ENCODE data around the gene CYP24A1.

Gene CYP24A1

DNA sequence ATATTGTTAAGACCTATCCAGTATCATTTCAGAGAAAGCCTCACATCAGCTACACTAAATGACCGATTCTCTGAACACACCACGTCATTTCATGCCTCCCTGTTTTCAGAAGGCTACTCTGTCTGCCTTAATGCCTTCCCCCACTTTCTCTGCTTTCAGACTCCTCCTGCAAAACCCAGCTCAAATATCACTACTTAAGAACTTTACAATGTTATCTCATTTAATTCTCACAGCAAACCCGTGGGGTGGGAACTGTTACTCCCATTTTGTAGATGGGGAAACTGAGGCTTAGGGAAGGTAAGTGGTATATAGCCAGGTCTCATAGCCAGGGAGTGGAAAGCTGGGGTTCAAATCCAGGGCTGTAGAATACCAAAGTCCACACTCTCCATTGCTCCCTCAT, 2.8 kb downstream of the CYP24A1 start:
- FAIRE-seq (no peak), DNase-seq (ENCODE audit: insufficient read length) (no peak)
- no peak for TF ChIP-seq TAF1 (IDR thresholded peaks at IDR 0.05; ENCODE audit: borderline replicate concordance, low read depth, low read length)
- no peak for TF ChIP-seq POLR2AphosphoS5 (IDR thresholded peaks at IDR 0.05; ENCODE audit: low read depth, low read length)
- no peak for TF ChIP-seq POLR2A (IDR thresholded peaks at IDR 0.05; ENCODE audit: low read depth, low read length)

DNA sequence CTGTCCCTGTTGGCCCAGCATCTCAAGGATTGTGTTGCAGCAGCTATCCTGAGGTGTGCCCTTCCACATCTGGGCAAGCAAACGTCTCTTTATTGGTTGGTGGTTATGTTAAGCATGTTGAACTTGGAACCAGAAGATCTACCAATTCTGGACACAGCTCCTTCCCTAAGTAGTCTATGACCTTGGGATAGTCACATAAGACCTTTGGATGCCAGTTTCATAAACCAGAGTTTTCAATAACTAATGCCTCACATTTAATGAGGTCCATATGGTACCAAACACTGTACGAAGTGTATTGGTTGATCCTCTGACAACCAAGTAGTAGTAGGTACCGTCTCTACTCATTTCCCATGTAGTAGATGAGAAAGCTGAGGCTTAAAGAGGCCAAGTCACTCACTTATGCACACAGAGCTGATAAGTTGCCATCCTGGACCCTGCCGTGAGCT, 3.7 kb downstream of the CYP24A1 start:
- DNase-seq (ENCODE audit: insufficient read length): no peak
- TF ChIP-seq POLR2A (IDR thresholded peaks at IDR 0.05; ENCODE audit: low read depth, low read length) (no peak), TAF1 (IDR thresholded peaks at IDR 0.05; ENCODE audit: borderline replicate concordance, low read depth, low read length) (no peak), POLR2AphosphoS5 (IDR thresholded peaks at IDR 0.05; ENCODE audit: low read depth, low read length) (no peak)
- no peak for FAIRE-seq

DNA sequence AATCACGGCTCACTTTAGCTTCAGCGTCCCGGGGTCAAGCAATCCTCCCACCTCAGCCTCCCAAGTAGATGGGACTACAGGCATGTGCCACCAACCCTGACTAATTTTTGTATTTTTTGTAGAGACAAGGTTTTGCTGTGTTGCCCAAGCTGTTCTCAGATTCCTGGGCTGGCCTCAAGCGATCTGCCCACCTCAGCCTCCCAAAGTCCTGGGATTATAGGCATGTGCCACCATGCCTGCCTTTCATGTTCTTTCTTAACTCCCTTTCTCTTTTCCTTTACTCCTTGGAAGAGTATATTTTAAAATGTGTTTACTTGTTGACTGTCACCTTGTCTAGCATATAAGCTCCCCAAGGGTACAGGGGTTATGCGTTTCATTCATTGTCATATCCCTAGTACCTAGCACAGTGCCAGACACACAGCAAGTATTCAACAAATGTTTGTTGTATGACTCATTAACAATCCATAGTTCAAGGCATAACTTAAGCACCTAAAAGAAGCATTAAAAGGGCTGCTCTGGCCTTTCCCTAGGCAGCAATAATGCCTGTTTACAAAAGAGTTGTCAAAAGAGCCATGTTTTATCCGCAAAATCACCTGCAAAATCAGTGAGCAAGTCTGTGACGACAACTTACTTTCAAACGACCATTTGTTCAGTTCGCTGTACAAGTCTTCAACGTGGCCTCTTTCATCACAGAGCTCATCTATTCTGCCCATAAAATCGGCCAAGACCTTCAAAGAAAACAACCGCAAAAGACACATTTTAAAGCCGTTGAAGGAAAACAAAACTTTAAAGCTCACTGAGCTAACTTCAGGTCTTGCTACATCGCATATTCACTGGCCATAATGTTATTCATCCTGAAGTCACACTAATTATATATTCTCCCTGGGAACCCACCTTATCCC, 4.6 kb downstream of the CYP24A1 start:
- no peak for FAIRE-seq
- no peak for TF ChIP-seq TAF1 (IDR thresholded peaks at IDR 0.05; ENCODE audit: borderline replicate concordance, low read depth, low read length)
- no peak for TF ChIP-seq POLR2AphosphoS5 (IDR thresholded peaks at IDR 0.05; ENCODE audit: low read depth, low read length)
- no peak for TF ChIP-seq POLR2A (IDR thresholded peaks at IDR 0.05; ENCODE audit: low read depth, low read length)
- DNase-seq (ENCODE audit: insufficient read length): no peak

DNA sequence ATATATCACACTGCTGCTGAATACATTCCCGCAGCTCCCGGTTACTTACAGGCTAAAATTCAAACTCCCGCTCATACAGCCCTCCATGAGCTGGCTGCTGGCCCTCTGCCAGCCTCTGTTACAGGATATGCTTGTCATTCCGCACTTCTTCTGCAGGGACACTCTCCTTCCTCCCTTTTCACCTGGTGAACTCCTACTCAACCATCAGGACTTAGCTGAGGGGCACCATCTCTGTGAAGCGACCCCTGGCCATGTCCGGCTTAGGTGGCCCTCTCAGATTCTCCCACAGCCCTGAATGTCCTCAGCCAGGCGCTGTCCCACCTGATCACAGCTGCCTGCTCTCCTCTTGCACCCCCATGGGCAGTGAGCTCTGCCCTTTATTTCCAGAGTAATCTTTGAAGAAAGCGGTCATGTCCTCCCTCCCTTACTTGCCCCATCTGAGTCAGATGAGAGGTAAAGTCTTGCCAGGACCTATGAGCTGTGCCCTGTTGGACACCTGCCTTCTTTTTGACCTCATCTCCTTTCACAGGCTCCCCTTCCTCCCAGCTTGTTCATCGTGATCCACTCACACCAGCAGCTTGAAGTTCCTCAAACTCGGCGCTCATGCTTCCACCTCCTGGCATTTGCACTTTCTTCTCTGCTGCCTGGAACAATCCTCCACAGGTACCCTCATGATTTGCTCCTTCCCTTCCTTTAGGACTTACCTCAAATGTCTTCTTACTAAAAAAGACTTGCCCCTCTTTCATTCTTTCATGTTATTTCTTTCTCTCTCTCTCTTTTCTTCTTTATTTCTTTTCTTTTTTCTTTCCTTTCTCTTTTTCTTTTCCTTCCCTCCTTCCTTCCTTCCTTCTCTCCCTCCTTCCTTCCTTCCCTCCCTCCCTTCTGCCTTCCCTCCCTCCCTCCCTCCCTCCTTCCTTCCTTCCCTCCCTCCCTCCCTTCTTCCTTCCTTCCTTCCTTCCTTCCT, 5.6 kb downstream of the CYP24A1 start:
- TF ChIP-seq POLR2A (IDR thresholded peaks at IDR 0.05; ENCODE audit: low read depth, low read length): no peak
- no peak for TF ChIP-seq TAF1 (IDR thresholded peaks at IDR 0.05; ENCODE audit: borderline replicate concordance, low read depth, low read length)
- TF ChIP-seq POLR2AphosphoS5 (IDR thresholded peaks at IDR 0.05; ENCODE audit: low read depth, low read length): no peak
- FAIRE-seq (no peak), DNase-seq (ENCODE audit: insufficient read length) (no peak)

DNA sequence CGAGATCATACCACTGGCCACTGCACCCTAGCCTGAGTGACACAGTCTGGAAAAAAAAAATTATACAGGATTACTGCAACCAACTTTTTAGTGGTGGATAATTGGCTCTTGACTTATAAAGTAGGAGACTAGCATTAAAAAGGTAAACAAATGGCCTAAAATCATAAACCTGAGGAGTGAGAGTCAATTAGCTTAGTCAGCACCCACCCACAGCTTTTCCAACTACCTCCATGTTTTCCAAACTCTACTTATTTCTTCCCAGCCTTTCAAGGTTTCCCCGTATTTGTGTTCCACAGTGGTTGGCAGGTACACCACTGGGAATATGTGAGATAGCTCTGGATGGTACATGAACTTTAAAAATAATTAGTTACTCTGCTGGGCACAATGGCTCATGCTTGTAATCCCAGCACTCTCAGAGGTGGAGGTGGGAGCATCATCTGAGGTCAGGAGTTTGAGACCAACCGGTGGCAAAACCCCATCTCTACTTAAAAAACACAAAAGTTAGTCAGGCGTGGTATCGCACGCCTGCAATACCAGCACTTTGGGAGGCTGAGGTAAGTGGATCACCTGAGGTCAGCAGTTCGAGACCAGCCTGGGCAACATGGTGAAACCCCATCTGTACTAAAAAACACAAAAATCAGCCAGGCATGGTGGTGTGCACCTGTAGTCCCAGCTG, 6.7 kb downstream of the CYP24A1 start:
- FAIRE-seq: no peak
- no peak for DNase-seq (ENCODE audit: insufficient read length)
- no peak for TF ChIP-seq POLR2A (IDR thresholded peaks at IDR 0.05; ENCODE audit: low read depth, low read length)
- no peak for TF ChIP-seq TAF1 (IDR thresholded peaks at IDR 0.05; ENCODE audit: borderline replicate concordance, low read depth, low read length)
- TF ChIP-seq POLR2AphosphoS5 (IDR thresholded peaks at IDR 0.05; ENCODE audit: low read depth, low read length): no peak

DNA sequence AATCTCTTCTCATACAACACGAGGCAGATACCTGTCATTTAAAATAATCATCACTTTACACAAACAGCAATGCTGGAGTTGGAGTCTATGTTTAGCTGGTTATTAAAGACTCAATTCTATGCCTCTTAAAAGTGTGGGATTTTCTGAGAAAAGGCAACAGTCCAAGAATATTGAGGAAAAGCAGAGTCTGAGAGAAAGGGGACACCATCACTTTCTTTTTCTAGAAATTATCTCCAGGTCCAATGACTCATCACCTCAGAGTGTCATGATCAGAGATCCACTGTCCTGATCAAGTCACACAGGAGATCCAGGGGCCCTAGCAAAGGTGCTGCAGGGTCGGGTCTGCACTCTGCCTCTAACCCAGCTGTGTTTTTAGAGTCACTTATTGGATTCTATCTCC, 8.0 kb downstream of the CYP24A1 start:
- TF ChIP-seq TAF1 (IDR thresholded peaks at IDR 0.05; ENCODE audit: borderline replicate concordance, low read depth, low read length) (no peak), POLR2A (IDR thresholded peaks at IDR 0.05; ENCODE audit: low read depth, low read length) (no peak)
- DNase-seq (ENCODE audit: insufficient read length) (no peak), FAIRE-seq (no peak)

DNA sequence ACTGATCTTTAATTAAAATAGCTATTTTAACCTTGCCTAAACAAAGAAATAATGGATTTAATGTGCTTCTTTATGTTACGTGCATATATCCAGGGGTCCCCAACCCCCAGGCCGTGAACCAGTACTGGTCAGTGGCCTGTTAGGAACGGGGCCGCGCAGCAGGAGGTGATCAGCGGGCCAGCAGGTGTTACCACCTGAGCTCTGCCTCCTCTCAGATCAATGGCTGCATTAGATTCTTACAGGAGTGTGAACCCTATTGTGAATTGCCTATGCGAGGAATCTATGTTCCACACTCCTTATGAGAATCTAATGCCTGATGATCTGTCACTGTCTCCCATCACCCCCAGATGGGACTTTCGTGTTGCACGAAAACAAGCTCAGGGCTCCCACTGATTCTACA, 8.8 kb downstream of the CYP24A1 start:
- DNase-seq (ENCODE audit: insufficient read length) (no peak), FAIRE-seq (no peak)
- TF ChIP-seq POLR2AphosphoS5 (IDR thresholded peaks at IDR 0.05; ENCODE audit: low read depth, low read length) (no peak), POLR2A (IDR thresholded peaks at IDR 0.05; ENCODE audit: low read depth, low read length) (no peak), TAF1 (IDR thresholded peaks at IDR 0.05; ENCODE audit: borderline replicate concordance, low read depth, low read length) (no peak)

DNA sequence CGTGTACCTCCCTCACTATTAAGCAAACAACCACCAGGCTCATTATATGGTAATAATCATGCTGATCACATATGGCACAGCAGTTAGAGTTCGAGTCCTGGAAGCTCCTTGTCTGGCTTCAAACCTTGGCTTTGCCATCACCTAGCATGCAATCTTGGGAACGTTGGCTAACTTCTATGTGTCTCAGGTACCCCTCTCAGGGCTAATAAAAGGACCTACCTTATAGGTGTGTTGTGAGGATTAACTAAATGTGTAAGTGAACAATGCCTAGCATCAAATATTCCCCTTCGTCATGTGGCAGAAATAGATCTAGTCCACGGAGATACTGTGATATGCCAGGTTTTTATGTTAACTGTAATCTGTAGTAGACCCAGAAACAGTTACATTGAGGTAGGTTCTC, 10.4 kb downstream of the CYP24A1 start:
- DNase-seq (ENCODE audit: insufficient read length) (no peak), FAIRE-seq (no peak)
- TF ChIP-seq TAF1 (IDR thresholded peaks at IDR 0.05; ENCODE audit: borderline replicate concordance, low read depth, low read length) (no peak), POLR2A (IDR thresholded peaks at IDR 0.05; ENCODE audit: low read depth, low read length) (no peak), POLR2AphosphoS5 (IDR thresholded peaks at IDR 0.05; ENCODE audit: low read depth, low read length) (no peak)

DNA sequence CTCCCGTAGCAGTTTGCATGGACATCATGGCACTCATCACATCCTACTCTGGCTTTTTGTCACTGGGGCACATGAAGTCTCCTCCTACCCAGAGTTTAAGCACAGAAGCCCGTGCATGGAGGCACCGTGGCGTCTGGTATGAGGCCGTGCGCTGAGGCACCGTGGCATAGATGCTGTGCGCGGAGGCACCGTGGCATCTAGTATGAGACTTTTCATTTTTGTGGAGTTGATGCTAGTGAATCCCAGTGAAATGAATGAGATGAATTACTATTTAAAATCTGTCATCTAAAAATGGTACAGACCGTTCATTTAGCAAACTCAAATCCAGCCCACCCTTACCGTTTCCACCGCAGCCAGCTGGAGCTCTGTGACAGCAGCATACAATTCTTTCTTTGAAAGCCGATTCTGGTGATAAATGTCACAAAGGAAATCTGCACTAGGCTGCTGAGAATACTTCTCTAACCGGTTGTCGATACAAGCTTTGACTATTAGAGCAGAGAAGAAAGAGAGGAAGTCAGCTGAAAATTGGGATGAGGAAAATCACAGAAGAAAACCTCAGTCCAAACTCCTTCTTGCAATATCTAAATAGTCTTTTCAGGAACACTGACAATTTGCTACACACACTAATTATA, 11.3 kb downstream of the CYP24A1 start:
- DNase-seq (ENCODE audit: insufficient read length) (no peak), FAIRE-seq (no peak)
- TF ChIP-seq TAF1 (IDR thresholded peaks at IDR 0.05; ENCODE audit: borderline replicate concordance, low read depth, low read length) (no peak), POLR2A (IDR thresholded peaks at IDR 0.05; ENCODE audit: low read depth, low read length) (no peak), POLR2AphosphoS5 (IDR thresholded peaks at IDR 0.05; ENCODE audit: low read depth, low read length) (no peak)

DNA sequence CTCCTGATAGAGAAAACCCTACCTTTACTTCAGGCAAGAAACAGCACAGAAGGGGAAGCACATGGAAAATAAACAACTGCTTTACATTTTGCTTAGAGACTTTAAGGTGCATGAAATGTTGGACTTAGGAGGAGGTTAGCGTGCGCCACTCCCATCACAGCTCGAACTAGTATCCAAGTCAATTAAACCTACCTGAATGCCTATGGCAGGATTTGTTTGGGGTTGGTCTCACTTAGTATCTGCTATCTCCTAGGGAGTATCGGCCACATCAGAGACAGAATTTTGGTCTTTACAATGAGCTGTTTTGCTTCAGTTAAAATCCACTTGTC, 12.0 kb downstream of the CYP24A1 start:
- no peak for FAIRE-seq
- no peak for DNase-seq (ENCODE audit: insufficient read length)
- TF ChIP-seq POLR2A (IDR thresholded peaks at IDR 0.05; ENCODE audit: low read depth, low read length) (no peak), TAF1 (IDR thresholded peaks at IDR 0.05; ENCODE audit: borderline replicate concordance, low read depth, low read length) (no peak), POLR2AphosphoS5 (IDR thresholded peaks at IDR 0.05; ENCODE audit: low read depth, low read length) (no peak)

Data from GM12892 (cell line).